Fibroblast of lung (primary cell): ENCODE results near the gene RCBTB2.

Source experiments
- CTCF ChIP-seq, 2 donors: IDR thresholded peaks in 1 of 2; conservative IDR thresholded peaks in 1 of 2; 1 replicate in 1 of 2; 2 replicates in 1 of 2; pipeline ENCODE4 v1.5.1; 2011 to 2012; ENCODE audit warnings: low read length in 2 of 2, control low read depth in 1 of 2, inconsistent platforms in 1 of 2, low read depth in 1 of 2, mild to moderate bottlenecking in 1 of 2
- EZH2 ChIP-seq: IDR thresholded peaks from 2 replicates; pipeline ENCODE4 v1.5.1; 2012; ENCODE audit warnings: low read length, control low read depth, mild to moderate bottlenecking; ENCODE audit errors: missing control alignments

GRCh38 chr13:48582084-48582483 lies 49.2 kb upstream of the RCBTB2 start:
- TF ChIP-seq CTCF (conservative IDR thresholded peaks at IDR 0.05 in 1 of 2, IDR thresholded peaks at IDR 0.05 in 1 of 2; ENCODE audit: low read depth in 1 of 2, low read length in 2 of 2) (no peak), EZH2 (no peak)
